ENCODE results near the gene WDR82. TPM values are rescaled to one million over a fixed set of nuclear protein-coding genes. Genes with fewer than 3 reads are reported as not detected.

The WDR82 gene
- total and polyA plus RNA-seq, 2 of the 4 experiments (the other 2 are of a cell fraction): 38.1 to 68.1 TPM

GRCh38 chr3:52223449-52224408 lies 54.7 kb downstream of the WDR82 start (continued):
- no peak for TF ChIP-seq MAZ (IDR thresholded peaks at IDR 0.05; ENCODE audit: borderline replicate concordance, low read depth, low read length)
- TF ChIP-seq CEBPB (IDR thresholded peaks at IDR 0.05; ENCODE audit: low read depth, low read length): no peak
- TF ChIP-seq MAFK (IDR thresholded peaks at IDR 0.05; ENCODE audit: low read depth, low read length): no peak
- TF ChIP-seq SMC3 (IDR thresholded peaks at IDR 0.05; ENCODE audit: low read depth, low read length): no peak
- no peak for TF ChIP-seq NFE2L2 (IDR thresholded peaks at IDR 0.05; ENCODE audit: low read depth, low read length)
- no peak for TF ChIP-seq RFX5 (IDR thresholded peaks at IDR 0.05; ENCODE audit: low read depth, low read length)
- no peak for TF ChIP-seq RAD21 (IDR thresholded peaks at IDR 0.05; ENCODE audit: low read length)
- TF ChIP-seq FOS (IDR thresholded peaks at IDR 0.05; ENCODE audit: low read depth, low read length): no peak

All from IMR-90 (cell line).